BLaER1 treated with 17β-estradiol and CSF1 and Interleukin-3, amounts not matched to agents 10 nM and 100 nM (cell line): Measurements from ENCODE around the gene VWA5A.

Source experiments
- H3K27ac ChIP-seq, 11 experiments: shearing (Covaris generic); formaldehyde crosslinking; 2 replicates each; pipeline ENCODE4 v1.8.1; 2022
- H3K27me3 ChIP-seq, 11 experiments: shearing (Covaris generic); formaldehyde crosslinking; 2 replicates each; pipeline ENCODE4 v1.8.1; 2022
- H3K36me3 ChIP-seq, 11 experiments: shearing (Covaris generic); formaldehyde crosslinking; 2 replicates each; pipeline ENCODE4 v1.8.1; 2022
- H3K4me1 ChIP-seq, 10 experiments: shearing (Covaris generic); formaldehyde crosslinking; 2 replicates each; pipeline ENCODE4 v1.8.1; 2022
- H3K4me2 ChIP-seq, 11 experiments: shearing (Covaris generic); formaldehyde crosslinking; 2 replicates each; pipeline ENCODE4 v1.8.1; 2022
- H3K4me3 ChIP-seq, 10 experiments: shearing (Covaris generic); formaldehyde crosslinking; 2 replicates each; pipeline ENCODE4 v1.8.1; 2022
- H3K9ac ChIP-seq, 11 experiments: shearing (Covaris generic); formaldehyde crosslinking; 2 replicates each; pipeline ENCODE4 v1.8.1; 2022
- H3K9me3 ChIP-seq, 11 experiments: shearing (Covaris generic); formaldehyde crosslinking; replicated peaks in 1 of 11; 2 replicates each; pipeline ENCODE4 v1.8.1; 2022
- H4K20me1 ChIP-seq, 11 experiments: shearing (Covaris generic); formaldehyde crosslinking; 2 replicates each; pipeline ENCODE4 v1.8.1; 2022
- Cebpa-rat ChIP-seq, 11 experiments: shearing (Covaris generic); IDR thresholded peaks; 2 replicates each; pipeline ENCODE4 v1.8.1; 2022

VWA5A gene

GRCh38 chr11:124114942-124115781 is at the start of gene VWA5A:
Gene VWA5A, plus strand, starts transcription at chr11:124115450. Its CDS starts 2,062 bp downstream, at chr11:124117512.
- no peaks in the 10 kb centered on the region for H3K27me3 ChIP-seq
- no peaks in the 10 kb centered on the region for H4K20me1 ChIP-seq
- no peaks in the 10 kb centered on the region for H3K9me3 ChIP-seq
- peak within 1 kb of the TSS; percentile 71 to 88 (median 81) for H3K4me2 ChIP-seq
- peak within 1 kb of the TSS in 8 of 11 experiments; percentile 3 to 75 (median 28); a peak in 10 of 22 replicates for H3K9ac ChIP-seq
- H3K36me3 ChIP-seq: peaks cover 0 to 31% (median 0%) of the 10 kb centered on the region in 11 experiments; a peak in 4 of 22 replicates
- TF ChIP-seq Cebpa-rat (IDR thresholded peaks at IDR 0.05): no peak
- peak within 1 kb of the TSS in 5 of 11 experiments; percentile 9 to 67 (median 48); a peak in 8 of 22 replicates for H3K27ac ChIP-seq
- H3K4me3 ChIP-seq: peak within 1 kb of the TSS; percentile 37 to 62 (median 48); a peak in 19 of 20 replicates
- peaks cover 11 to 44% (median 16%) of the 10 kb centered on the region in 10 experiments for H3K4me1 ChIP-seq

- peaks cover 19 to 29% (median 23%) of the 10 kb centered on the region in 10 experiments for H3K4me1 ChIP-seq
- no peak overlapping the region for H3K9ac ChIP-seq
- no peaks in the 10 kb centered on the region for H3K27me3 ChIP-seq
- no peaks in the 10 kb centered on the region for H3K36me3 ChIP-seq
- H3K27ac ChIP-seq: no peak overlapping the region
- no peak overlapping the region for H3K4me3 ChIP-seq
- TF ChIP-seq Cebpa-rat (IDR thresholded peaks at IDR 0.05): no peak
- peak overlapping the region in 3 of 11 experiments; percentile 88 to 93 (median 89); a peak in 4 of 22 replicates for H3K4me2 ChIP-seq
- H4K20me1 ChIP-seq: no peaks in the 10 kb centered on the region
- peaks cover 0 to 5% (median 5%) of the 10 kb centered on the region in 11 experiments; a peak in 19 of 22 replicates for H3K9me3 ChIP-seq
These were observed 46.6 kb upstream of the VWA5A start for GRCh38 chr11:124068601-124069110.

- Histone ChIP-seq H4K20me1 (no peaks in the 10 kb centered on the region), H3K36me3 (no peaks in the 10 kb centered on the region), H3K27ac (peak overlapping the region in 9 of 11 experiments; percentile 7 to 89 (median 51); a peak in 12 of 22 replicates), H3K4me1 (peaks cover 19 to 29% (median 23%) of the 10 kb centered on the region in 10 experiments), H3K27me3 (no peaks in the 10 kb centered on the region), H3K9me3 (no peaks in the 10 kb centered on the region), H3K4me3 (peak overlapping the region in 5 of 10 experiments; percentile 10 to 43 (median 25); a peak in 5 of 20 replicates), H3K9ac (peak overlapping the region in 7 of 11 experiments; percentile 18 to 56 (median 27); a peak in 8 of 22 replicates), H3K4me2 (peak overlapping the region; percentile 65 to 93 (median 81))
- no peak for TF ChIP-seq Cebpa-rat (IDR thresholded peaks at IDR 0.05)
These were observed 45.5 kb upstream of the VWA5A start for GRCh38 chr11:124069429-124070401.

GRCh38 chr11:124070915-124071622 is 44.2 kb upstream of the VWA5A start:
- peaks cover 23 to 36% (median 28%) of the 10 kb centered on the region in 10 experiments for H3K4me1 ChIP-seq
- H3K4me2 ChIP-seq: peak overlapping the region; percentile 65 to 93 (median 81)
- peak overlapping the region; percentile 19 to 76 (median 57); a peak in 16 of 22 replicates for H3K9ac ChIP-seq
- no peaks in the 10 kb centered on the region for H3K36me3 ChIP-seq
- H3K4me3 ChIP-seq: peak overlapping the region in 5 of 10 experiments; percentile 26 to 41 (median 31); a peak in 5 of 20 replicates
- no peak for TF ChIP-seq Cebpa-rat (IDR thresholded peaks at IDR 0.05)
- 0 out of 22 replicates have a peak, but pooled peaks cover 0 to 5% (median 0%) of the 10 kb centered on the region in 11 experiments for H3K27me3 ChIP-seq
- H3K9me3 ChIP-seq: no peaks in the 10 kb centered on the region
- peak overlapping the region; percentile 45 to 89 (median 77); a peak in 21 of 22 replicates for H3K27ac ChIP-seq
- H4K20me1 ChIP-seq: no peaks in the 10 kb centered on the region

DNA sequence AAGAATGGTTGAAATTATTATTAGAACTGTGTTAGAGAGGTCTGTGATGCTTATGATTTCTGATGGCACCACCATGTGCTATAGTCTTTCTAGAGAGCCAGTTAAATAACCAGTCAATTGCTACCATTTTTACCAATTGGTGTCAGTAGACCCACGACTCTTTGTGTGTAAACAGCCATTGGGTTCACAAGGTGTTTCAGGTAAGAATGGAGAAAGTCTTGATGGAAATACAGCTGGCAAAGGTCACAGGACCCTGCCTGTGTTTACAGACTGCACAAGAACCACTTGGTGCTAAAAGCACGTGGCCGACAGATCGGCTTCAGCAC is 43.7 kb upstream of the VWA5A start:
- peak overlapping the region in 4 of 11 experiments; percentile 75 to 89 (median 82); a peak in 6 of 22 replicates for H3K27ac ChIP-seq
- H3K4me3 ChIP-seq: no peak overlapping the region
- H3K4me2 ChIP-seq: peak overlapping the region in 5 of 11 experiments; percentile 77 to 93 (median 88); a peak in 10 of 22 replicates
- H3K9me3 ChIP-seq: no peaks in the 10 kb centered on the region
- H3K4me1 ChIP-seq: peaks cover 28 to 41% (median 32%) of the 10 kb centered on the region in 10 experiments
- H3K36me3 ChIP-seq: no peaks in the 10 kb centered on the region
- H3K27me3 ChIP-seq: 0 out of 22 replicates have a peak, but pooled peaks cover 0 to 6% (median 0%) of the 10 kb centered on the region in 11 experiments
- TF ChIP-seq Cebpa-rat (IDR thresholded peaks at IDR 0.05): no peak
- H3K9ac ChIP-seq: peak overlapping the region in 3 of 11 experiments; percentile 66 to 74 (median 68); a peak in 4 of 22 replicates
- H4K20me1 ChIP-seq: no peaks in the 10 kb centered on the region

DNA sequence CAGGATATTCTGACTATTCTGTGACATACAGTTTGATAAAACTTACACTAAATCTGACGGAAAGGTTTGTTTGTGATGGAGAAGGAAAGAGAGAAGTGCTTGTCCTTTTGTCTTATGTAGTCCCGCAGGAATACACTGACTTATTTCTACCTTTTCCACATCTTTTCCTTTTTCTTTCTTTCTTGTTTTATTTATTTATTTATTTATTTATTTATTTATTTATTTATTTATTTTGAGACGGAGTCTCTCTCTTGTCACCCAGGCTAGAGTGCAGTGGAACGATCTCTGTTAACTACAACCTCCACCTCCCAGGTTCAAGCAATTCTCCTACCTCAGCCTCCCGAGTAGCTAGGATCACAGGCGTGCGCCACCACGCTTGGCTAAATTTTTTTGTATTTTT is 43.1 kb upstream of the VWA5A start:
- H3K27me3 ChIP-seq: 0 out of 22 replicates have a peak, but pooled peaks cover 0 to 6% (median 0%) of the 10 kb centered on the region in 11 experiments

GRCh38 chr11:124074554-124074953 is 40.7 kb upstream of the VWA5A start:
- no peaks in the 10 kb centered on the region for H3K9me3 ChIP-seq
- H3K36me3 ChIP-seq: no peaks in the 10 kb centered on the region
- no peak for TF ChIP-seq Cebpa-rat (IDR thresholded peaks at IDR 0.05)
- no peak overlapping the region for H3K27ac ChIP-seq
- no peak overlapping the region for H3K9ac ChIP-seq
- H4K20me1 ChIP-seq: no peaks in the 10 kb centered on the region
- H3K4me1 ChIP-seq: peaks cover 20 to 36% (median 28%) of the 10 kb centered on the region in 10 experiments
- no peak overlapping the region for H3K4me3 ChIP-seq
- no peak overlapping the region for H3K4me2 ChIP-seq
- 0 out of 22 replicates have a peak, but pooled peaks cover 0 to 6% (median 0%) of the 10 kb centered on the region in 11 experiments for H3K27me3 ChIP-seq

More for the DNA sequence above, 43.1 kb upstream of the VWA5A start:
- no peaks in the 10 kb centered on the region for H3K9me3 ChIP-seq
- H3K4me3 ChIP-seq: no peak overlapping the region
- no peak overlapping the region for H3K27ac ChIP-seq
- H3K9ac ChIP-seq: no peak overlapping the region
- H3K4me2 ChIP-seq: no peak overlapping the region
- peaks cover 30 to 44% (median 33%) of the 10 kb centered on the region in 10 experiments for H3K4me1 ChIP-seq
- no peak for TF ChIP-seq Cebpa-rat (IDR thresholded peaks at IDR 0.05)
- no peaks in the 10 kb centered on the region for H4K20me1 ChIP-seq
- H3K36me3 ChIP-seq: no peaks in the 10 kb centered on the region
